ENCODE data around the gene FBXL7. TPM values are rescaled to one million over a fixed set of nuclear protein-coding genes. Genes with fewer than 3 reads are reported as not detected.

Gene FBXL7
- polyA plus RNA-seq, 1 donor from 2014 or later: 0.24 TPM

DNA sequence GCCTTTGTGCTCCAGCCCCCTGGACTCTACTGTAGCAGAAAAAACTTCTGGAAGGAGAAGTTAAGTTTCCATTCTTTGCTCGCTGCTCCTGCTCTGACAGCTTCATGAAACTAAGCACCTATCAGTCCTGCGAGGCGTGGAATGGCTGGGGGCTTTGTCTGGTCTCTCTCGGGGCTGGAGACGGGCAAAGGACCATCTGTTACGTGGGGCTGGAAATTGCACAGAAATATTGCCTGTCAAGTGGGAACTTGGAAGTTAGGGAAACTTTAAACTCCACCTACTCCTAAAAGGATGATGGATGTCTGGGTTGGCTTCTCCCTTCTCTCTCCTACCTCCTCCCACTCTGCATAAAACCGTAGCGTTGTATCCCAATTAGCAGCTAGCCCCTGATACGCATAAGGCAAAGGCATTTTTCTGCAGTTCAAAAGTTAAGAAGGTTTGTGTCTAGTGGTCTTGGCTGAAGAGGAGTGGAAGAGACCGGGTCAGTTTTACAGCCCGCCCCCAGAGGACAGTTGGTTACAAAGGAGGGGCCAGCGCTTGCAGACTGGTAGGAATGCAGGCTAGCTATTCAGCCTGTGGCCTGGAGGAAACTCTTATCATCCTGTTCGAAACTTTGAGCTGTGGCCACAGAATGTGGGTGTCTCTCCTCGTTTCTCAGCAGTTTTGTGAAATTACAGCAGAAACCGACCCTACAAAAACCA lies 1.3 kb downstream of the FBXL7 start:
- no peak overlapping the region for H2AFZ ChIP-seq (ENCODE audit: low read depth, low read length)
- H3K9me2 ChIP-seq (ENCODE audit: insufficient read depth, low read length): no peaks in the 10 kb centered on the region
- peaks cover 33% of the 10 kb centered on the region for H3K27me3 ChIP-seq (ENCODE audit: insufficient read depth, low read depth, low read length)
- H3K4me2 ChIP-seq (ENCODE audit: low read length): no peak overlapping the region
- no peaks in the 10 kb centered on the region for H3K9me3 ChIP-seq (ENCODE audit: low read length)
- H3F3A ChIP-seq (ENCODE audit: insufficient read depth, low read length, poor library complexity, severe bottlenecking): no peaks in the 10 kb centered on the region
- H3K4me3 ChIP-seq (ENCODE audit: low read length): peak overlapping the region; percentile 78
- no peak overlapping the region for H3K27ac ChIP-seq (ENCODE audit: low read length)
- H3K36me3 ChIP-seq (ENCODE audit: insufficient read depth, low read length): no peaks in the 10 kb centered on the region
- H3K79me2 ChIP-seq (replicated peaks; ENCODE audit: insufficient read depth, low read length): peaks cover 32% of the 10 kb centered on the region
- TF ChIP-seq, protein P1, sequence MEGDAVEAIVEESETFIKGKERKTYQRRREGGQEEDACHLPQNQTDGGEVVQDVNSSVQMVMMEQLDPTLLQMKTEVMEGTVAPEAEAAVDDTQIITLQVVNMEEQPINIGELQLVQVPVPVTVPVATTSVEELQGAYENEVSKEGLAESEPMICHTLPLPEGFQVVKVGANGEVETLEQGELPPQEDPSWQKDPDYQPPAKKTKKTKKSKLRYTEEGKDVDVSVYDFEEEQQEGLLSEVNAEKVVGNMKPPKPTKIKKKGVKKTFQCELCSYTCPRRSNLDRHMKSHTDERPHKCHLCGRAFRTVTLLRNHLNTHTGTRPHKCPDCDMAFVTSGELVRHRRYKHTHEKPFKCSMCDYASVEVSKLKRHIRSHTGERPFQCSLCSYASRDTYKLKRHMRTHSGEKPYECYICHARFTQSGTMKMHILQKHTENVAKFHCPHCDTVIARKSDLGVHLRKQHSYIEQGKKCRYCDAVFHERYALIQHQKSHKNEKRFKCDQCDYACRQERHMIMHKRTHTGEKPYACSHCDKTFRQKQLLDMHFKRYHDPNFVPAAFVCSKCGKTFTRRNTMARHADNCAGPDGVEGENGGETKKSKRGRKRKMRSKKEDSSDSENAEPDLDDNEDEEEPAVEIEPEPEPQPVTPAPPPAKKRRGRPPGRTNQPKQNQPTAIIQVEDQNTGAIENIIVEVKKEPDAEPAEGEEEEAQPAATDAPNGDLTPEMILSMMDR (IDR thresholded peaks at IDR 0.05; ENCODE audit: poor library complexity, severe bottlenecking): no peak
- TF ChIP-seq, protein P2, sequence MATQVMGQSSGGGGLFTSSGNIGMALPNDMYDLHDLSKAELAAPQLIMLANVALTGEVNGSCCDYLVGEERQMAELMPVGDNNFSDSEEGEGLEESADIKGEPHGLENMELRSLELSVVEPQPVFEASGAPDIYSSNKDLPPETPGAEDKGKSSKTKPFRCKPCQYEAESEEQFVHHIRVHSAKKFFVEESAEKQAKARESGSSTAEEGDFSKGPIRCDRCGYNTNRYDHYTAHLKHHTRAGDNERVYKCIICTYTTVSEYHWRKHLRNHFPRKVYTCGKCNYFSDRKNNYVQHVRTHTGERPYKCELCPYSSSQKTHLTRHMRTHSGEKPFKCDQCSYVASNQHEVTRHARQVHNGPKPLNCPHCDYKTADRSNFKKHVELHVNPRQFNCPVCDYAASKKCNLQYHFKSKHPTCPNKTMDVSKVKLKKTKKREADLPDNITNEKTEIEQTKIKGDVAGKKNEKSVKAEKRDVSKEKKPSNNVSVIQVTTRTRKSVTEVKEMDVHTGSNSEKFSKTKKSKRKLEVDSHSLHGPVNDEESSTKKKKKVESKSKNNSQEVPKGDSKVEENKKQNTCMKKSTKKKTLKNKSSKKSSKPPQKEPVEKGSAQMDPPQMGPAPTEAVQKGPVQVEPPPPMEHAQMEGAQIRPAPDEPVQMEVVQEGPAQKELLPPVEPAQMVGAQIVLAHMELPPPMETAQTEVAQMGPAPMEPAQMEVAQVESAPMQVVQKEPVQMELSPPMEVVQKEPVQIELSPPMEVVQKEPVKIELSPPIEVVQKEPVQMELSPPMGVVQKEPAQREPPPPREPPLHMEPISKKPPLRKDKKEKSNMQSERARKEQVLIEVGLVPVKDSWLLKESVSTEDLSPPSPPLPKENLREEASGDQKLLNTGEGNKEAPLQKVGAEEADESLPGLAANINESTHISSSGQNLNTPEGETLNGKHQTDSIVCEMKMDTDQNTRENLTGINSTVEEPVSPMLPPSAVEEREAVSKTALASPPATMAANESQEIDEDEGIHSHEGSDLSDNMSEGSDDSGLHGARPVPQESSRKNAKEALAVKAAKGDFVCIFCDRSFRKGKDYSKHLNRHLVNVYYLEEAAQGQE (IDR thresholded peaks at IDR 0.05; ENCODE audit: borderline replicate concordance): no peak
- no peak for TF ChIP-seq EP300 (conservative IDR thresholded peaks at IDR 0.05; ENCODE audit: poor library complexity, severe bottlenecking)
- no peak for TF ChIP-seq TAF1 (IDR thresholded peaks at IDR 0.05; ENCODE audit: low read depth)
- no peak for TF ChIP-seq SMC3 (conservative IDR thresholded peaks at IDR 0.05; ENCODE audit: poor library complexity)
- no peak for TF ChIP-seq EZH2 (IDR thresholded peaks at IDR 0.05; ENCODE audit: borderline replicate concordance, insufficient read depth, low read length, poor library complexity, severe bottlenecking)
- no peak for TF ChIP-seq POLR2AphosphoS5 (IDR thresholded peaks at IDR 0.05)
- no peak for TF ChIP-seq RAD21 (conservative IDR thresholded peaks at IDR 0.05)
- TF ChIP-seq MXI1 (conservative IDR thresholded peaks at IDR 0.05; ENCODE audit: poor library complexity, severe bottlenecking): no peak
- H4K20me1 ChIP-seq (ENCODE audit: insufficient read depth): no peaks in the 10 kb centered on the region
- H3K9ac ChIP-seq (ENCODE audit: low read length): no peak overlapping the region

DNA sequence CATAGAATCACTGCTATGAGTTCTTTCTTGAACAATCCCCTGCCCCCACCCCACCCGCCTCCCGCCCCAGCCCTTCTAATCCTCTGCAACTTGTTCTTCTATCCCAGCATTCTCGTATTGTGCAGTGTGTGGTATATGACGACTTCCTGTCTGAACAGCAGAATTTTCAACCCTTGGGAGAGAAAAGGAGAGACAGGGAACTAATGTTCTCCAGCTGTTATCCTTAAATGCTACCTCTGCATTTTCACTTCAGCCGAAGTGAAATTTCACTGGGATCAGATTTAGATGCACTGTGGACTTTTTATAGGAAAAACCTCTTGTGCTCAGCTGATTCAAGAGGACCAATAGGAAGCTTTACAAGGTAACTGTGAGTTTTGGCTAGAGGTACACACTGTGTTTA lies 2.2 kb downstream of the FBXL7 start:
- H3K36me3 ChIP-seq (ENCODE audit: insufficient read depth, low read length): no peaks in the 10 kb centered on the region
- no peak for TF ChIP-seq RAD21 (conservative IDR thresholded peaks at IDR 0.05)
- TF ChIP-seq, protein P1 (IDR thresholded peaks at IDR 0.05; ENCODE audit: poor library complexity, severe bottlenecking): no peak
- TF ChIP-seq MXI1 (conservative IDR thresholded peaks at IDR 0.05; ENCODE audit: poor library complexity, severe bottlenecking): no peak
- TF ChIP-seq EP300 (conservative IDR thresholded peaks at IDR 0.05; ENCODE audit: poor library complexity, severe bottlenecking): no peak
- TF ChIP-seq TAF1 (IDR thresholded peaks at IDR 0.05; ENCODE audit: low read depth): no peak
- no peak for TF ChIP-seq EZH2 (IDR thresholded peaks at IDR 0.05; ENCODE audit: borderline replicate concordance, insufficient read depth, low read length, poor library complexity, severe bottlenecking)
- no peak for TF ChIP-seq SMC3 (conservative IDR thresholded peaks at IDR 0.05; ENCODE audit: poor library complexity)
- TF ChIP-seq POLR2AphosphoS5 (IDR thresholded peaks at IDR 0.05): no peak
- TF ChIP-seq, protein P2 (IDR thresholded peaks at IDR 0.05; ENCODE audit: borderline replicate concordance): no peak
- no peak overlapping the region for H2AFZ ChIP-seq (ENCODE audit: low read depth, low read length)
- no peak overlapping the region for H3K27ac ChIP-seq (ENCODE audit: low read length)
- no peaks in the 10 kb centered on the region for H4K20me1 ChIP-seq (ENCODE audit: insufficient read depth)
- H3K9me2 ChIP-seq (ENCODE audit: insufficient read depth, low read length): no peaks in the 10 kb centered on the region
- H3K79me2 ChIP-seq (replicated peaks; ENCODE audit: insufficient read depth, low read length): peaks cover 36% of the 10 kb centered on the region
- no peak overlapping the region for H3K4me3 ChIP-seq (ENCODE audit: low read length)
- peaks cover 33% of the 10 kb centered on the region for H3K27me3 ChIP-seq (ENCODE audit: insufficient read depth, low read depth, low read length)
- H3F3A ChIP-seq (ENCODE audit: insufficient read depth, low read length, poor library complexity, severe bottlenecking): no peaks in the 10 kb centered on the region
- H3K9me3 ChIP-seq (ENCODE audit: low read length): no peaks in the 10 kb centered on the region
- H3K4me2 ChIP-seq (ENCODE audit: low read length): no peak overlapping the region
- no peak overlapping the region for H3K9ac ChIP-seq (ENCODE audit: low read length)
